Activated T-cell treated with anti-CD3 and anti-CD28 coated beads, Interleukin-2, amount 50 U/mL, for 24 hours (primary cell): ENCODE data around the gene ILF3.
A peak's percentile ranks its signal among the peaks of the same experiment; 100 is the strongest.

ENCODE experiments used
- DNase-seq: peaks from one replicate; pipeline ENCODE4 v3.0.0-alpha.2; 2020
- H3K27ac Mint-ChIP-seq: 2 replicates; pipeline ENCODE4 v1.8.0; 2020; ENCODE audit warnings: mild to moderate bottlenecking, mixed read lengths
- H3K27me3 Mint-ChIP-seq: 2 replicates; pipeline ENCODE4 v1.8.0; 2020; ENCODE audit warnings: mixed read lengths
- H3K36me3 Mint-ChIP-seq: 2 replicates; pipeline ENCODE4 v1.8.0; 2020; ENCODE audit warnings: low read depth, mixed read lengths
- H3K4me1 Mint-ChIP-seq: 2 replicates; pipeline ENCODE4 v1.8.0; 2020; ENCODE audit warnings: low read depth, mixed read lengths
- H3K4me3 Mint-ChIP-seq: 2 replicates; pipeline ENCODE4 v1.8.0; 2020; ENCODE audit warnings: mild to moderate bottlenecking, moderate library complexity, mixed read lengths
- H3K9me3 Mint-ChIP-seq: 2 replicates; pipeline ENCODE4 v1.8.0; 2020; ENCODE audit warnings: mixed read lengths

ILF3 gene

DNA sequence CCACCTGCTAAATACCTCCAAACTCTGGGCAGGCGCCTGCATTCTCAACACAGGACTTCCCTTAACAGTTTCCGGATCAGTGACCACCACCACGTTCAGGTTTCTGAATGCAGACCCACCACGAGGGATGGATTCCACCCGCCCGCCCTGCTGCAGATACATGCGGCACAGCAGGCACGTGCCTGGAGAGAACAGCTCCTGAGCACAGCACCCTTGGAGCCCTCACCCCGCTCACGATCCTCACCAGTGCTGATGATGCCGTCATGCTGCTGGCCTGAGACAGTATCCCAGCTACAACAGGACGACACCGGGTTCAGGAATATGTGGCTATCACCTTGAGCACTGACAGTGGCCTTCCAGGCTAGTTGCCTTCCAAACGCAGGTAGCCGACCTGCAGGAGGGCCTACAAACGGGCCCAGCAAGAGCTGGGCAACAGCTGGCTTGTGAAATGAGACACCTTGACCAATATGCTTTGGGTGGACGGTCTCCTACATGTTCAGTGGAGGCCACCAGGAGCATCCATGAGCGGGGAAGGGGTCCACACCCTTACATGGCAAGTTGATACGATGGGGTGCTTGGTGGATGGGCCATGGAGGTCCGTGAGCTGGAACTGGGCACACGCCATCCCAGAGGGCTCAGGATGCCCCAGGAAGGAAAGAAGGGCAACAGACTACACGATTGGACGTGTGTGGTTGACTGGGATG is 37.2 kb downstream of the ILF3 start:
- Mint-ChIP-seq H3K9me3 (no peaks in the 10 kb centered on the region), H3K4me1 (peaks cover 18% of the 10 kb centered on the region), H3K36me3 (peaks cover 65% of the 10 kb centered on the region), H3K27me3 (no peaks in the 10 kb centered on the region), H3K4me3 (no peak overlapping the region), H3K27ac (peak overlapping the region; percentile 44)
- DNase-seq, result no peak

DNA sequence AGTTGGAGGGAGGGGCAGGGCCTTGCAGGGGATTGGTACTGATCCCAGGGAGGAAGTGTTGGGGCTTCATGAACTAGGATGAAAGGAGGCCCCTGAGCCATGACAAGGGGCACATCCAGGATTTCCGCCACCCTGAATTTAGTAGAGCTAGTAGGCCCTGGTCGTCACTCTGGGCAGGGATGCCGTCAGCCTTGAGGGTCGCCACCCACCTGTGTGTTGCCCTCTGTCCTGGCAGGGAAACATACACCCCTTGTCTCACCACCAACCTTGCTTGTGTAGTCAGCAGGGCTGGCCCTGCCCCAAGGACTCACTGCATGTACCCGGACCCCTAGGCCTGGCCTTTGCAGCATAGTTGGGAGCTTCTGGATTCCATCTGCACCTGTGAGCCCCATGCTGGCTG is 37.7 kb downstream of the ILF3 start:
- Mint-ChIP-seq H3K4me1 (peaks cover 20% of the 10 kb centered on the region), H3K9me3 (no peaks in the 10 kb centered on the region), H3K4me3 (no peak overlapping the region), H3K27ac (peak overlapping the region; percentile 65), H3K36me3 (peaks cover 60% of the 10 kb centered on the region), H3K27me3 (peaks cover 3% of the 10 kb centered on the region)
- DNase-seq, result no peak

DNA sequence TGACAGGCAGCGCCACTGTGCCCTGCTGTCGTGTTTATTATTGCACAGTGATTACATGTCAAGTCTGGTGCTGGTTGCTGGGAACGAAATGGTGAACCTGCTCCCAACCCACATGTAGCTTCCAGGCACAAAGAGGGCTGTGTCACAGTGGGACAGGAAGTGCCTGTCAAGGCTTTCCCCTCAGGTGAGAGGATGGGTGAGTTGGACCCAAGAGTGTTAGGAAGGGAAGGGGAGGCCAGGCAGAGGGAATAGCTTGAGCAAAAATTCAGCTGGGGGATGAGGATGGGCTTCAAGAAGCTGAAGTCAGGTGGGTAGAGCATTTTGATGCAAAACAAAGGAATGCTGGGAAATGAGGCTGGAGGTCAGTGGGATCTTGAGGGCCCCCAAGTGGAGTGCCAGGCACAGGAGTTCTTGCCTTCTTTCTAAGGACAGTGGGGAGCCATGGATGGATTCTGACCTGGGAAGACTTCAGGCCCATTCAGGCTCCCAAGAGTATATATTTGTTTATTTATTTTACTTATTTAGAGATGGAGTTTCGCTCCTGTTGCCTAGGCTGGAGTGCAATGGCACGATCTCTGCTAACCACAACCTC is 38.6 kb downstream of the ILF3 start:
- Mint-ChIP-seq H3K27me3 (peaks cover 9% of the 10 kb centered on the region), H3K27ac (no peak overlapping the region), H3K9me3 (no peaks in the 10 kb centered on the region), H3K36me3 (peaks cover 51% of the 10 kb centered on the region), H3K4me1 (peaks cover 20% of the 10 kb centered on the region), H3K4me3 (no peak overlapping the region)
- DNase-seq, result no peak

DNA sequence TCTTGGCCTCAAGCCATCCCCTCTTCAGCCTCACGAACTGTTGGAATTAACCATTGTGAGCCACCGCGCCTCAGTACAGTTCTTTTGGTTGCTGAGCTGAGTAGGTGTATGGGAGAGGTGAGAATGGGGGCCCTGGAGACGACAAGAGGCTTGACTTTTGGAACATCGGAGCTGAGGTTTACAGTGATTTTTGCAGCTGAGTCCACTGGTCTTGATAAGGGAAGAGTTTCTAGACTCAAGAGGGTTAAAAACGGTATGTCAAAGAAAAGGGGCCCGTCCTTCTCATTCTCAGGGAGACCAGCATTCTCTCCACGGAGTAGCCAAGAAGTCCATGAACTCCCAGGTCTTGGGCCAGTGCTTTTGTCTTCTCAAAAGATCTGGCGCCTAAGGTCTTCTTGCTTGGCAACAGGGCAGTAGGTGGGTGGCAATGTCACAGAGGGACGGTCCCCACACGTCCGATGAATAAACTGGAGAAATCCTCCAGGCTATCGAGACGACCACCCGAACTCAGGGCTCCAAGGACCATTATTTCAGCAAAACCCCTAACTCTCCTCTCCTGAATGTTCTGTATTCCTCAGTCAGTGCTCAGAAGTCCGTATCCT is 40.7 kb downstream of the ILF3 start:
- Mint-ChIP-seq H3K27me3 (peaks cover 12% of the 10 kb centered on the region), H3K36me3 (peaks cover 31% of the 10 kb centered on the region), H3K9me3 (no peaks in the 10 kb centered on the region), H3K4me1 (peaks cover 20% of the 10 kb centered on the region), H3K27ac (peak overlapping the region; percentile 79), H3K4me3 (peak overlapping the region; percentile 68)
- DNase-seq, result no peak

DNA sequence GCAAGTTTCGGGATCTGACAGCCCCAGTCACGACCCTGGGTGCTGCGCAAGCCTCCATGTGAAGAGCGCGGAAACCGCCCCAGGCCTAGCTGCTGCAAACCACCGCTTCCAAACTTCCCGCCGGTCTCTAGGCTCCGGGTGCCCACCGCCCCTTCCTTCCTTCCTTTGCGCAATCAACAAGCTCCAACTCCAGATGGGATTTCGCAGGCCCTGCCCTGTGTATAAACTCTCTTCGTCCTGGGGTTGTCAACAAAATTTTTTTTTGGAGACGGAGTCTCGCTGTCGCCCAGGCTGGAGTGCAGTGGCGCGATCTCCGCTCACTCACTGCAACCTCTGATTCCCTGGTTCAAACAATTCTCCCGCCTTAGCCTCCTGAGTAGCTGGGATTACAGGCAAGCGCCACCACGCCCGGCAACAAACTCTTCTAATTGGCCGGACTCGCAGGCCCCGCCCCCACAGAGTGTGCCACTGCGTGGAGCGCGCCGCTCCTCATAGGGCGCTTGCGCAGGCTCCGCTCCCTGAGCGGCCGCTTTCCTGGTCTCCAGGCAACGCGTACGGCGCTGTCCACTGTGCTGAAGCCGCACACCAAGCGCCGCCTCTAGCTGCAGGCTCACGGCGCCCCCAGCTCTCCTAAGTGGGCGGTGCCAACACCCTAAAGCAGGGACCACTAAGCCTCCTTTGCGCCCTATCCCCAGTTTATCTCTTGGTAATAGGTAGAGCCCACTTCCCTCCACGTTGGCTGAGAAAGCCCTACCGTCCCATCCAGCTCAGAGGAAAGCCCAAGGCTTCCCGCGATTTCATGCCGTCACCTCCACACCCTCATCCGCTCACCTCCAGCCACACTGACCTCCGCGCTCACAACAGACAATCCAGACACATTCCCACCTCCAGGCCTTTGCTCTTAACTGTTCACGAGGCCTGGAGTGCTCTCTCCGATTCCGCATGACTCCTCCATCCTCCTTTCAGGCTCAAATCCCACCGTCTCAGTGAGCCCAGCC is 41.6 kb downstream of the ILF3 start:
- Mint-ChIP-seq H3K27me3 (peaks cover 12% of the 10 kb centered on the region), H3K27ac (peak overlapping the region; percentile 79)

DNA sequence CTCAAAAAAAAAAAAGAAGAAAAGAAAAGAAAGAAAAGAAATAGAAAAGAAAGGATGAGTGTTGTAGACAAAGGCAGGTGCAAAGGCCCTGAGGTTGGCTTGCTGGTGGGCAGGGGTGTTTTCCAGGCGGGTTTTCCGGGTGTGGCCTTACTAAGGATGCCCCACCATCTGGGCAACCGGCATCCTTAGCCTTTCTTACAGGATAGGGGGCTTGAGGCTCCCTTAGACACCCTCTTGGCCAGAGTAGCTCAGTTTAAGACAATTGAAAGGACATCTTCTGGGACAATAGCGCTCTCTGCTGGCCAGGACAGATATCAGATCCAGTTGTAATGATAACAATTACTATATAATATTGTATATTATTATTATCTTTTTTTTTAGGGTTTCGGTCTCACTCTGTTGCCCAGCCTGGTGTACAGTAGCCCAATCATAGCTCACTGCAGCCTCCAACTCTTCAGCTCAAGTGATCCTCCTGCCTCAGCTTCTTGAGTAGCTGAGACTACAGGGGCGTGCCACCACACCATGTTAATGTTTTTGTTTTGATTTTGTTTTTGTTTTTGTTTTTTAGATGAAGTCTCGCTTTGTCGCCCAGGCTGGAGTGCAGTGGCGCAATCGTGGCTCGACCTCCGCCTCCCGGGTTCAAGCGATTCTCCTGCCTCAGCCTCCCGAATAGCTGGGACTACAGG is 45.6 kb downstream of the ILF3 start:
- peaks cover 28% of the 10 kb centered on the region for H3K4me1 Mint-ChIP-seq
- H3K27me3 Mint-ChIP-seq, result peaks cover 12% of the 10 kb centered on the region
- no peaks in the 10 kb centered on the region for H3K9me3 Mint-ChIP-seq
- peak; percentile 72 for DNase-seq
- H3K4me3 Mint-ChIP-seq, result no peak overlapping the region
- H3K36me3 Mint-ChIP-seq, result peaks cover 20% of the 10 kb centered on the region
- no peak overlapping the region for H3K27ac Mint-ChIP-seq

More for the DNA sequence above, 41.6 kb downstream of the ILF3 start:
- peak; percentile 89 for DNase-seq
- H3K4me1 Mint-ChIP-seq, result peaks cover 20% of the 10 kb centered on the region
- H3K4me3 Mint-ChIP-seq, result peak overlapping the region; percentile 68
- H3K9me3 Mint-ChIP-seq, result no peaks in the 10 kb centered on the region
- H3K36me3 Mint-ChIP-seq, result peaks cover 22% of the 10 kb centered on the region

DNA sequence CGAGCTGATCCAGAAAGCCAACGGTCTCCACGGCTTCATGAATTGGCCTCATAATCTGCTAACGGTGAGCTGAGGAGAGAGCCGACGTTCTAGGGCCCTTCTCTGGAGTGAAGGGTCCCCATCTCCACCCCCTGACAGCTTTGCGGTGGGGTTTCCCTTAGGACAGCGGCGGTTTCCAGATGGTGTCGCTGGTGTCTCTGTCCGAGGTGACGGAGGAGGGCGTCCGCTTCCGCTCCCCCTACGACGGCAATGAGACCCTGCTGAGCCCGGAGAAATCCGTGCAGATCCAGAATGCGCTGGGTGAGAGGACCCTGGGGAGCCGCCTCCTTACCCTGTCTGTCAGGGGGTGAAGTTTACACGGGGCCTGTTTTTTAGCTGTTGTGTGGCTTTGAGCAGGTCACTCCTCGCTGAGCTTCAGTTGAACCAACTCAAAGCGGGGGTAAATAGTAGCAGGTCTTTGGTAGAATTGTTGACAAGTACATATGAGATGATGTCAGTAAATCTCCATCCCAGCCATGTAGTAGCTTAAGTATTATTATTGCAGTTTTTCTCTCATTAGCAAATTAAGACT is 47.9 kb downstream of the ILF3 start:
- Mint-ChIP-seq H3K4me1 (peaks cover 12% of the 10 kb centered on the region), H3K36me3 (peaks cover 37% of the 10 kb centered on the region), H3K4me3 (peak overlapping the region; percentile 92), H3K27me3 (peaks cover 8% of the 10 kb centered on the region), H3K9me3 (no peaks in the 10 kb centered on the region), H3K27ac (peak overlapping the region; percentile 92)
- DNase-seq, result no peak

DNA sequence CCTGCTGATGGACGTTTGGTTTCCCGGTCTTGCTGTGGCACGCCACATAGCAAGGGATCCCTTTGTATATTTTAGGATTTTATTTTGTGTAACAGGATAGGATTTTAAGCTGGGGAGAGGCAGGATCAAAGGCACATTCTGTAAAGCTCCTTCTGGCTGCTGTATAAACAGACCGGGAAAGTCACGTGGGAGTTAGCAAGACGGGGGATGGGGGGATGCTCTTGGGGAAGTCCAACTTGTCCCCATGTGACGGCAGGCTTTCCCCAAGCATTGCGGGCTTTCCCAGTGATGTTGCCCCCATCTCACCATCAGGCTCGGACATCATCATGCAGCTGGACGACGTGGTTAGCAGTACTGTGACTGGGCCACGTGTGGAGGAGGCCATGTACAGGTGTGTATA is 52.8 kb downstream of the ILF3 start:
- Mint-ChIP-seq H3K36me3 (peaks cover 70% of the 10 kb centered on the region), H3K27ac (no peak overlapping the region), H3K4me1 (peaks cover 9% of the 10 kb centered on the region), H3K4me3 (no peak overlapping the region), H3K27me3 (no peaks in the 10 kb centered on the region), H3K9me3 (no peaks in the 10 kb centered on the region)
- no peak for DNase-seq

DNA sequence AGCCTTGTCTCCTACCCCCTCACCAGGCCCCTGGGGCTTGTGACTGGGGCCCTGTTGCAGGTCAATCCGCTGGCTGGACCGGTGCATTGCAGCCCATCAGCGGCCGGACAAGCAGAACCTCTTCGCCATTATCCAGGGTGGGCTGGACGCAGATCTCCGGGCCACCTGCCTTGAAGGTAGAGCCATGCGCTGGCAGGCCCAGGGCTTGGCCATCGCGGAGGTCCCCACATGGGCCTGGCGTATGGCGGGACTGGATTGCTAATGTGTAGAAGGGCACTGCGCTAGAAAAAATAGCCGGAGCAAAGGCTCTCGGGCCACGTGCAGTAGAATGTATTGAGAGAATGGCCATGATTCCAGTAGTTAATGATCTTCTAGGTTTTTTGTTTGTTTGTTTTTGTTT is 53.3 kb downstream of the ILF3 start:
- Mint-ChIP-seq H3K4me1 (peaks cover 5% of the 10 kb centered on the region), H3K36me3 (peaks cover 71% of the 10 kb centered on the region), H3K27me3 (no peaks in the 10 kb centered on the region), H3K9me3 (no peaks in the 10 kb centered on the region), H3K4me3 (no peak overlapping the region), H3K27ac (no peak overlapping the region)
- no peak for DNase-seq

DNA sequence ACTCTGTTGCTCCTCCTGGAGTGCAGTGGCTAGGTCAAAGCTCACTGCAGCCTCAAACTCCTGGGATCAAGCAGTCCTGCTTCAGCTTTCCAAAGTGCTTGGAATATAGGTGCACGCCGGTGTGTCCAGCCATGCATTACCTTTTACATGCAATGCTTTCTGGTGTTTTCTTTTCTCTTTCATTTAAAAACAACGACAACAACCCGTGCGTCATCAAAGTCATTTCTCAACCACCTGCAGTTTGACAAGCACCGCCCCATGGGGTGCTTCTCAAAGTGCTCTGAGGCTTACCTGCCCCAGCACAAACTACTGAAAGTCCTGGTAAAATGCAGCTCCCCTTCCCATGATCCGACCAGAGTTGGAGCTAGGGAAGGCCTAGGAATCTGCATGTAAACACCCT is 54.1 kb downstream of the ILF3 start:
- no peak overlapping the region for H3K27ac Mint-ChIP-seq
- no peak for DNase-seq
- no peak overlapping the region for H3K4me3 Mint-ChIP-seq
- peaks cover 2% of the 10 kb centered on the region for H3K4me1 Mint-ChIP-seq
- H3K27me3 Mint-ChIP-seq, result no peaks in the 10 kb centered on the region
- H3K9me3 Mint-ChIP-seq, result no peaks in the 10 kb centered on the region
- H3K36me3 Mint-ChIP-seq, result peaks cover 75% of the 10 kb centered on the region

DNA sequence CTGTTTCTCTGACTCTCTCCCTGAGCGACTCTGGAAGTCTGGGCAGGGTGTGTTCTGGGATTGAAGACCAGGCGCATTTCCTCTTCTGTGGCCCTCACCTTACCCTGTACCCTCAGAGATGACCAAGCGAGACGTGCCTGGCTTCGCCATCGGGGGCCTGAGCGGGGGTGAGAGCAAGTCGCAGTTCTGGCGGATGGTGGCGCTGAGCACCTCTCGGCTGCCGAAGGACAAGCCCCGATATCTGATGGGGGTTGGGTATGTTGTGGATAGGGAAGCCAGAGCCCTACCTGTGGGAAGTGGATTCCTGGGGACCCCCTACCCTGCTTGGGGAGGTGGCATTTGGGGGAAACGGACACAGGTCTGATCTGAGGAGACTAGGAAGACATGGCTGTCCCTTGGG is 57.9 kb downstream of the ILF3 start:
- H3K9me3 Mint-ChIP-seq, result no peaks in the 10 kb centered on the region
- H3K4me3 Mint-ChIP-seq, result no peak overlapping the region
- no peak for DNase-seq
- peaks cover 59% of the 10 kb centered on the region for H3K36me3 Mint-ChIP-seq
- H3K27me3 Mint-ChIP-seq, result no peaks in the 10 kb centered on the region
- H3K4me1 Mint-ChIP-seq, result peaks cover 9% of the 10 kb centered on the region
- H3K27ac Mint-ChIP-seq, result no peak overlapping the region

DNA sequence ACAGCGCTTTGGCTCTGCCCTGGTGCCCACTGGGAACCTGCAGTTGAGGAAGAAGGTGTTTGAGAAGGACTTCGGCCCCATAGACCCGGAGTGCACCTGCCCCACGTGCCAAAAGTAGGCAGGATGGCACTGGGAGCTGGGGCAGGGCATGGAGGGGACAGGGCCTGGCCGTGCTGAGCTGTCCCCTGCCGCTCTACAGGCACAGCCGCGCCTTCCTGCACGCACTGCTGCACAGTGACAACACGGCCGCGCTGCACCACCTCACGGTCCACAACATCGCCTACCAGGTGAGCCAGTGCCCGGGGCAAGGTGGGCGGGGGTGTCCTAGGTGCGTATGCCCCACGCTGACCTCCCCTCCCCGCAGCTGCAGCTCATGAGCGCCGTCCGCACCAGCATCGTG is 58.6 kb downstream of the ILF3 start:
- Mint-ChIP-seq H3K4me1 (peaks cover 12% of the 10 kb centered on the region), H3K36me3 (peaks cover 52% of the 10 kb centered on the region), H3K4me3 (no peak overlapping the region), H3K27ac (no peak overlapping the region), H3K27me3 (no peaks in the 10 kb centered on the region), H3K9me3 (no peaks in the 10 kb centered on the region)
- DNase-seq, result no peak

DNA sequence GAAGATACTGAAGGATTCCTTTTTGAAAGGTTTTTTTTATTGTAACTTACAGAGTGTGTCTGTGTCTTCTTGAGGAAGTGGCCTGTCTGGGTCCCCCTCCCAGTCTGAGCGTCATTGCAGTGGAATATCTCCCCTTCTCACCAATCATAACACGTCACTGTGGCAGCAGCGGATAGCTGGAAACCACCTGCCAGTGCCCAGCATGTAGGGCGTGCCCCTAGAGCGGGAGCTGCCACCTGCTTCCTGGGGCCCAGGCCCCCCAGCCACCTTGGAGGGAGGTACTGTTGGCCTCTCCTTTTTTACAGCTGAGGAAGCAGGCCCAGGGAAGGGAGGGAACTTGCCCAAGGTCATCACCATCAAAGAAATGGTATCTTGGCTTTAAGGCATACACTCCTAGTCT is 59.2 kb downstream of the ILF3 start:
- H3K36me3 Mint-ChIP-seq, result peaks cover 47% of the 10 kb centered on the region
- H3K27me3 Mint-ChIP-seq, result no peaks in the 10 kb centered on the region

DNA sequence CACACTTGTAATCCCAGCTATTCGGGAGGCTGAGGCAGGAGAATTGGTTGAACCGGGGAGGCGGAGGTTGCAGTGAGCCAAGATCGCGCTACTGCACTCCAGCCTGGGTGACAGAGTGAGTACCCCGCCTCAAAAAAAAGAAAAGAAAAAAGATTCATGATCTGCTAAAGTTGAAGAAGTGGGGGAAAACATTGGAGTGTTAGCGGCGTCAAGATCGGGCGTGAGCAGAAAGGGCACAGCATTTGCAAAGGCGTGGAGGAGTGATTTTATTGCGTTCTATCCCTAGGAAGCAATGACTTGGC is 62.9 kb downstream of the ILF3 start:
- Mint-ChIP-seq H3K27me3 (no peaks in the 10 kb centered on the region), H3K27ac (peak overlapping the region; percentile 91), H3K4me1 (peaks cover 38% of the 10 kb centered on the region), H3K4me3 (peak overlapping the region; percentile 72), H3K9me3 (no peaks in the 10 kb centered on the region), H3K36me3 (peaks cover 42% of the 10 kb centered on the region)
- no peak for DNase-seq

More for the DNA sequence above, 59.2 kb downstream of the ILF3 start:
- no peaks in the 10 kb centered on the region for H3K9me3 Mint-ChIP-seq
- no peak overlapping the region for H3K27ac Mint-ChIP-seq
- H3K4me3 Mint-ChIP-seq, result no peak overlapping the region
- peaks cover 12% of the 10 kb centered on the region for H3K4me1 Mint-ChIP-seq
- no peak for DNase-seq
